Lower leg skin (tissue), 3 donors: Measurements from ENCODE around the gene GSDMA.

Experiments
- POLR2A ChIP-seq, 2 donors: fragments of 450-650 bp; IDR thresholded peaks; one replicate each; pipeline ENCODE4 v1.6.1; 2016 to 2017; ENCODE audit warnings: antibody characterized with exemption in 2 of 2, mild to moderate bottlenecking in 1 of 2, moderate library complexity in 1 of 2
- TF ChIP-seq, protein P1 (sequence below), 3 donors: fragments of 450-650 bp; IDR thresholded peaks; one replicate each; pipeline ENCODE4 v1.5.1; 2016; ENCODE audit warnings: antibody characterized with exemption in 3 of 3, mild to moderate bottlenecking in 3 of 3, moderate library complexity in 2 of 3

DNA sequence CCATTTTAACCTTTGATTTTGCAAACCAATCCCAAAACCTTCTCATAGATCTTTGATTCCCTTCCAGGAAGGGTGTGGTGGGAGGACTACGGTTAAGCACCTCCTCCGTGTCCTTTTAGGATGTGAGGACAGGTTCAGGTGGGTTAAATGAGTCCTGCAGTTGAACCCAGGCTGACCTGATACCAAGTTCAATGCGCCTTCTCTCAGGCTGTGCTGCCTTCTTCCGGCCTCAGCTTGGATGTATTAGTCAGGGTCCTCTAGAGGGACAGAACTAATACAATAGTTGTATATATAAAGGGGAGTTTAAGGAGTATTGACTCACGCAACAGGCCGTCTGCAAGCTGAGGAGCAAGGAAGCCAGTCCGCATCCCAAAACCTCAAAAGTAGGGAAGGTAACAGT is 41.9 kb downstream of the GSDMA start:
- TF ChIP-seq, protein P1, sequence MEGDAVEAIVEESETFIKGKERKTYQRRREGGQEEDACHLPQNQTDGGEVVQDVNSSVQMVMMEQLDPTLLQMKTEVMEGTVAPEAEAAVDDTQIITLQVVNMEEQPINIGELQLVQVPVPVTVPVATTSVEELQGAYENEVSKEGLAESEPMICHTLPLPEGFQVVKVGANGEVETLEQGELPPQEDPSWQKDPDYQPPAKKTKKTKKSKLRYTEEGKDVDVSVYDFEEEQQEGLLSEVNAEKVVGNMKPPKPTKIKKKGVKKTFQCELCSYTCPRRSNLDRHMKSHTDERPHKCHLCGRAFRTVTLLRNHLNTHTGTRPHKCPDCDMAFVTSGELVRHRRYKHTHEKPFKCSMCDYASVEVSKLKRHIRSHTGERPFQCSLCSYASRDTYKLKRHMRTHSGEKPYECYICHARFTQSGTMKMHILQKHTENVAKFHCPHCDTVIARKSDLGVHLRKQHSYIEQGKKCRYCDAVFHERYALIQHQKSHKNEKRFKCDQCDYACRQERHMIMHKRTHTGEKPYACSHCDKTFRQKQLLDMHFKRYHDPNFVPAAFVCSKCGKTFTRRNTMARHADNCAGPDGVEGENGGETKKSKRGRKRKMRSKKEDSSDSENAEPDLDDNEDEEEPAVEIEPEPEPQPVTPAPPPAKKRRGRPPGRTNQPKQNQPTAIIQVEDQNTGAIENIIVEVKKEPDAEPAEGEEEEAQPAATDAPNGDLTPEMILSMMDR (IDR thresholded peaks at IDR 0.05): no peak
- no peak for TF ChIP-seq POLR2A (IDR thresholded peaks at IDR 0.05)
